Thoracic aorta endothelial cell (primary cell): Measurements from ENCODE around the gene FAR1. TPM values are rescaled to one million over a fixed set of nuclear protein-coding genes. Genes with fewer than 3 reads are reported as not detected.

Experiments
- small RNA-seq: library from RNA; depleted of rRNA; stranded (forward); fragments of <200 nt; gene quantifications from one replicate; pipeline ENCODE3, GENCODE V24; 2012
- total RNA-seq: library from RNA; depleted of rRNA; stranded (reverse); fragments of >200 nt; gene quantifications from 2 replicates; pipeline ENCODE4 v1.2.3, GENCODE V29; 2012

The FAR1 gene, protein sequence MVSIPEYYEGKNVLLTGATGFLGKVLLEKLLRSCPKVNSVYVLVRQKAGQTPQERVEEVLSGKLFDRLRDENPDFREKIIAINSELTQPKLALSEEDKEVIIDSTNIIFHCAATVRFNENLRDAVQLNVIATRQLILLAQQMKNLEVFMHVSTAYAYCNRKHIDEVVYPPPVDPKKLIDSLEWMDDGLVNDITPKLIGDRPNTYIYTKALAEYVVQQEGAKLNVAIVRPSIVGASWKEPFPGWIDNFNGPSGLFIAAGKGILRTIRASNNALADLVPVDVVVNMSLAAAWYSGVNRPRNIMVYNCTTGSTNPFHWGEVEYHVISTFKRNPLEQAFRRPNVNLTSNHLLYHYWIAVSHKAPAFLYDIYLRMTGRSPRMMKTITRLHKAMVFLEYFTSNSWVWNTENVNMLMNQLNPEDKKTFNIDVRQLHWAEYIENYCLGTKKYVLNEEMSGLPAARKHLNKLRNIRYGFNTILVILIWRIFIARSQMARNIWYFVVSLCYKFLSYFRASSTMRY
- 146 and 161 TPM in 2 replicates for total RNA-seq

DNA sequence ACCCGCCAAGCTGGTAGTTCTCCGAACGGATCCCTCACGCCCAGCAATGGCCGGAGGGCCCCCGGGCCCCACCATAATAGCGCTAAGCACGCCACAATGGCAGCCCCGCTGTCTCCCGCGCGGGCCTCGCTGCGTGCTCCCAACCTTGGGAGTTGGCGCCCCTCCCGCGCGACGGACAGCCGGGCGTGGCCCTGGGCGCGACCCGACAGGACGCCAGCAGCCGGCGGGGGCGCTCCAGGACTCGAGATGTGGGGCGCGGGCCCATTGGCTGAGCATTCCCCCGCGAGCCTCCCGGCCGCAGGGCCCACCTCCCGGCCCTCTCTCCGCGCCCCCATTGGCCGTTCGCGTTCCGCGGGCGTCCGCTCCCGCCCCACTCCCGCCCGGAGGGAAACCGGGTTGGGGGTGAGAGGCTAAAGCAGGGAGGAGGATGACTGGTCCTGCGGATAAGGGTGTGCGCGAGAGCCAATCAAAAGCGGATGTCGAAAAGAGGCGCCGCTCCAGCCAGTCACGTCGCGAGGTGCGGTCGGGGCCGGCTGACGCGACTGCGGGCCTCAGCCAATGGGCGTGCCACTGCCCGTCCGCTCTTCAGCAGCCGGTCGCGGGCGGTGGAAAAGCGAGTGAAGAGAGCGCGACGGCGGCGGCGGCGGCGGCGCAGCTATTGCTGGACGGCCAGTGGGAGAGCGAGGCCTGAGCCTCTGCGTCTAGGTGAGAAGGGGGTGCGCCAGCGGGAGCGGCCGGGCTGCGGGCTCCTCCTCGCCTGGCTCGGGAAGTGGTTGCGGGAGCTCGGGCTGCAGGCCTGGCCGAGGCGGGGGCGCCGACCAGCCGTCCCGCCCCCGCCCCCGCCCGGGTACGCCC is at the start of gene FAR1:
Gene FAR1 (plus strand): TSS at position 567 of the 855 bp plus-strand sequence. CDS start 26,098 bp downstream, outside the sequence.

Small RNA genes lying within 50 kb of the gene (small RNA-seq; reads per million reads assigned to genes)
- gene AC013828.1 (not detected), gene RF00019 (not detected), gene RPL39P26 (not detected)

Other genes with a start within 250 kb of the FAR1 start
- 126 TPM in 2 replicates for gene BTBD10, start 205.4 kb upstream of the FAR1 start, total RNA-seq
- gene PTH, start 172.7 kb upstream of the FAR1 start, total RNA-seq = not detected in 2 replicates